Placental epithelial cell (primary cell): Measurements from ENCODE around the gene GTF2IRD1. TPM values are rescaled to one million over a fixed set of nuclear protein-coding genes. Genes with fewer than 3 reads are reported as not detected.

Experiments
- small RNA-seq: library from RNA; depleted of rRNA; stranded (forward); fragments of <200 nt; gene quantifications from one replicate; pipeline ENCODE3, GENCODE V24; 2012
- total RNA-seq: library from RNA; depleted of rRNA; stranded (reverse); fragments of >200 nt; gene quantifications from 2 replicates; pipeline ENCODE4 v1.2.3, GENCODE V29; 2012

The GTF2IRD1 gene
- total RNA-seq, result 7.0 and 12.2 TPM in 2 replicates

DNA sequence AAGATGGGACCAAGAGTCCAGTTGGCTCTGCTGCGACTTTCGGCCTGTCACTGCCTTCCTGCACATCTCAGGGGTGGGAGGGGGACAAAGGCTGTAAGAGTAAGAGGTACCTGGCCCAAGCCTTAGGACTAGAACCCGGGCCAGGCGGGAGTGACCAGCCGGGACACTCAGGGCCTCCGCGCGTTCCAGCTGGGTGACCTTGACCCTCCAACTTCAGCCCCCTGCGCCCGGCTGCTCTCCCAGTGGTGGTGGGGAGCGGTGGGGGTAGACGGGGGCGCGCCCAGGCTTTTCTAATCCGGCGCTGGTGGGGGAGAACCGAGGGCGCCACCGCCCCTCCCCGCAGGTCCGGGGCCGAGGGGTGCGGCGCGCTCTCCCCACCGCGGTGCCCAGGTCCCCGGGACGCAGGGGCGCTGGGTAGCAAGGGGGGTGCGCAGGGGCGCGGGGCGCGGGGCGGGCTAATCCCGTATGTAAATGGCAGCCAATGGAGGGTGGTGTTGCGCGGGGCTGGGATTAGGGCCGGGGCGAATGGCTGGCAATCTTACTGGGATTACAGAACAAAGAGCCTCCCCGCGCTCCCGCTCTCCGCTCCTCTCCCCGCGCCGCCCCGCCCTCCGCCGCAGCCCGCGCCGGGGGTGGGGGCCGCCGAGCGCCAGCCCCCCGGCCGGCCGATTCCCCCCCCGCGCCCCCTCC is at the start of gene GTF2IRD1:
TSS of gene GTF2IRD1 (plus strand) at position 585 of the 690 bp plus-strand sequence. CDS start 54,175 bp downstream, outside the sequence.

Small RNA genes lying within 50 kb of the gene (small RNA-seq; reads per million reads assigned to genes)
- gene RNA5SP233, result not detected

Other genes with a start within 250 kb of the GTF2IRD1 start
- under 0.01 and 0.11 TPM in 2 replicates for gene LAT2, start 243.9 kb upstream of the GTF2IRD1 start, total RNA-seq
- 16.7 and 22.0 TPM in 2 replicates for gene RFC2, start 199.5 kb upstream of the GTF2IRD1 start, total RNA-seq
- 7.4 and 17.7 TPM in 2 replicates for gene CLIP2, start 164.5 kb upstream of the GTF2IRD1 start, total RNA-seq
- gene GTF2I, start 203.8 kb downstream of the GTF2IRD1 start, total RNA-seq, result 179 and 193 TPM in 2 replicates